HG03175 (cell line): ENCODE data around the gene SIN3B.

ENCODE experiments used
- ATAC-seq: cut with Tn5 transposase; IDR thresholded peaks from one replicate; pipeline ENCODE4 v1.9.1; 2021; ENCODE audit warnings: mild to moderate bottlenecking, moderate library complexity; ENCODE audit not compliant: unreplicated experiment

Gene SIN3B

GRCh38 chr19:16901491-16902175 is 72.4 kb downstream of the SIN3B start:
- ATAC-seq: no peak

- no peak for ATAC-seq
Measured at GRCh38 chr19:16902545-16902944, 73.3 kb downstream of the SIN3B start.

- ATAC-seq: no peak
Measured at GRCh38 chr19:16903347-16903746, 74.1 kb downstream of the SIN3B start.

DNA sequence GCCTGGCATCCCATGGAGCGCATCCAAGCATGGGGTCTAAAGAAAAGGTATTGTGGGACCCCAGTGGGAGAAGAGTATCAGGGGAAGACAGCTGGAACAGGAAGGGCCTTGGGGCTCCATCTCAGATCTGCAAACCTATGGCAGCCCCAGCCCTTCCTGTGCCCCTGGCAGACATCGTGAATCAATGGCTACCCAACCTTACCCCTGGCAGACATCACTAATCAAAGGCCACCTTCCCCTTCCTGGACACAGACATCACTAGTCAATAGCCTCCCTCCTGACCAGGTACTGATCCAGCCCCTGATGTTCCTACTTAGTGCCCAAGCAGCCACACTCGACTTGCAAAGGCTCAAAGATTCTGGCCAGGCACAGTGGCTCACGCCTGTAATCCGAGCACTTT is 75.4 kb downstream of the SIN3B start:
- ATAC-seq: no peak

GRCh38 chr19:16908759-16909158 is 79.6 kb downstream of the SIN3B start:
- ATAC-seq: no peak

GRCh38 chr19:16911046-16911445 is 81.8 kb downstream of the SIN3B start:
- no peak for ATAC-seq

DNA sequence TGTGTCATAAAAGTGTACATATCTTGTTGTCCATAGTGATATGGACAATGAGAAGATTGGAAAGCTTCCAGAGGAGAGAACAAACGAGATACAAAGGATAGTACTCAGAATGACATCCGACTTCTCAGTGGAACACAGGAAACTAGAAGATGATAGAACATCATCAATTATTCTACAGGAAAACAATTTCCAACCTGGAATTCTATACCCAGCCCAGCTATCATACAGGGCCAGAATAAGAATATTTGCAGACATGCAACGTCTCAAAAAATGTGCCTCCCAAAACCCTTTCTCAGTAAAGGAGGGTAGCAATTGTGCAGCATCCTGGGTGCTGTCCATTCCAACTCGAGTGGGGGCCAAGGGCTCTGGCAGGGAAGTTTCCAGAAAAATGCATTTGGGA is 83.6 kb downstream of the SIN3B start:
- no peak for ATAC-seq

- ATAC-seq: no peak
Measured at GRCh38 chr19:16914421-16914820, 85.2 kb downstream of the SIN3B start.

DNA sequence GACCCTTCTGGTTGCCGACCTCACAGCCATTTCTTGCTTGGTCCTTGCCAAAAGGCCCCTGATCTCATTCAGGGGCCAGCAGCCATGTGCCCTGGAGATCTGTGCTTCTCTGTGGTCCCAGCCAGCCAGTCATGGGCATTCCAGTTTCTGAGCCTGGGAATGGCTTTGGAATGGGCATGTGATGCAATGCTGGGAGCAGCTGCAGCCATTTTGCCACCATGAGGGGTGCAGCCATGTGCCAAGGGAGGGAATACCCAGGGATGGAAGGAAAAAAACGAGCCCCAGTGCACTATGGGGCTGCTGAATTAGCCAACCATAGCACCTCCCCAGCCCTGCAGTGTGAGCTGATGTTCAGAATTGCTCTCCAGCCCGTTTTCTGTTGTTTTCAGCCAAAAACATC is 85.9 kb downstream of the SIN3B start:
- no peak for ATAC-seq

GRCh38 chr19:16915734-16916133 is 86.5 kb downstream of the SIN3B start:
- ATAC-seq: no peak

DNA sequence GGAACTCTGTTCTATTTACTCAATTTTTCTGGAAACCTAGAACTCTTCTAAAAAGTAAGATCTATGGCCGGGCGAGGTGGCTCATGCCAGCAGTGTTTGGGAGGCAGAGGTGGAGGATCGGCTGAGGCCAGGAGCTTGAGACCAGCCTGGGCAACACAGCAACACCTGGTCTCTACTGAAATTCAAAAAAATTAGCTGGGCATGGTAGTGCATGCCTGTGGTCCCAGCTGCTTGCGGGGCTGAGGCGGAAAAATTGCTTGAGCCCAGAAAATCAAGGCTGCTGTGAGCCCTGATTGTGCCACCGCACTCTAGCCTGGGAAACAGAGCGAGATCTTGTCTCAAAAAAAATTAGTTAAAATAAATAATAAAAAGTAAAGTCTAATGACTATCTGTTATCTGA is 88.2 kb downstream of the SIN3B start:
- ATAC-seq: no peak

GRCh38 chr19:16919496-16919895 is 90.3 kb downstream of the SIN3B start:
- no peak for ATAC-seq

DNA sequence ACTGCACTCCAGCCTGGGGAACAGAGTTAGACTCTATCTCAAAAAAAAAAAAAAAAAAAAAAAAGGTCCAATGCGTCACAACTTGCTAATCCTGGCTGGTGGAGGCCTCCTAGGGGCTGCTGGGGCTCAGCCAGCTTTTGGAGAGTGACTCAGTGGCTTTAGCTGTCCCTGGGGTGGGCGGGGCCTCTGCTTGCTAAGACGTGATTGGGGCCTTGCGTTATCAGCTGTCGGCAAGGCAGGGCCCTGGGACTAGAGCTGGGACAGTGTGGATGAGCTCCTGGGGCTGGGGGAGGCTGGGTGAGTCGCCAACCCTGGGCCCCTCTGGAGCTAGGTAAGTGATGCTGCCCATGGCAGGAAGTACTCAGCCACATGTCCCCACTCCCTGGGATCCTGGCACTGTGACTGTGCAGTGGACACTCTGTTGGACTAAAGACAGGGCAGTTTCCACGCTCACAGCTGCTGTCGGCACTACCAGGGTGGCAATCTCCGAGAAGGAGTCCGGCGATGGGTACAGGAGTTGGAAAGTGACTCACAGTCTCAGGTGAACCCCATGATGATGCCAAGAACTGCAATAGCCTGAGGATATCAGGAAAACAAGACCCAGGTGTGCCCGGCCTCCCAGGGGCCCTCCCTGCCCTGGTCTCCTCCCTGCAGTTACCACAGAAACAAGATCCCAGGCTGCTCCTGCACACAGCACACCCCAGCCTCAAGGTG is 91.8 kb downstream of the SIN3B start:
- ATAC-seq: no peak

DNA sequence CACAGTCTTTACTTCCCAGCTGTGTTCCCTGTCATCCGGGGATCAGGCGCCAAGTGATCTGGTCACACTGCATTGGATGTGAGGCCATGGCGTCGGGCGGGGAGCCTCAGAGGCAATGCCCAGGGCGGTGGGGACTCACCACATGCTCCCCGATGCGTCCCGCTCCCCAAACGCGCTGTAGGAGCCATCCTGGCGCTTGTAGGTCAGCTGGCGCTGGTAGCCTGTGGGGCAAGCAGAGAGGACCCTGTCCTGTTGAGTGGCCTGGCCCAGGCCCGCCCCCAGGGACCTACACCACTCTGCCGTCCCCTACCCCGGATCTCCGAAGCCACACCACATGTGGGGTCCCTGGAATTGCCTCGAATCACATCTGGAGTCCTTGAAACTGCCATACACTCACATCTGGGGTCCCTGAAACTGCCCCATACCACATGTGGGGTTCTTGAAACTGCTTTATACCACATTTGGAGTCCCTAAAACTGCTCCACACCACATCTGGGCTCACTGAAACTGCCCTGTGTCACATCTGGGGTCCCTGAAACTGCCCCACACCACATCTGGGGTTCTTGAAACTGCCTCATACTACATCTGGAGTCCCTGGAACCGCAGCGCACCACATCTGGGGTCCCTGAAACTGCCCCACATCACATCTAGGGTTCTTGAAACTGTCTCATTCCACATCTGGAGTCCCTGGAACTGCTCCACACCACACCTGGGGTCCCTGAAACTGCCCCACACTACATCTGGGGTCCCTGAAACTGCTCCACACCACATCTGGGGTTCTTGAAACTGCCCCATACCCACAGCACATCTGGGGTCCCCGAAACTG is 92.8 kb downstream of the SIN3B start:
- ATAC-seq: no peak

DNA sequence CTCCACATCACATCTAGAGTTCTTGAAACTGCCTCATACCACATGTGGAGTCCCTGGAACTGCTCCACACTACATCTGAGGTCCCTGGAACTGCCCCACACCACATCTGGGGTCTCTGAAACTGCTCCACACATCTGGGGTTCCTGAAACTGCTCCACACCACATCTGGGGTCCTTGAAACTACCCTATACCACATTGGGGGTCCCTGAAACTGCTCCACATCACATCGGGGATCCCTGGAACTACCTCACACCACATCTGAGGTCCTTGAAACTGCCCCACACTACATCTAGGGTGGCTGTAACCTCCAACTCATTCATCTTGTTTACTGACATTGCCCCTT is 93.4 kb downstream of the SIN3B start:
- ATAC-seq: no peak

DNA sequence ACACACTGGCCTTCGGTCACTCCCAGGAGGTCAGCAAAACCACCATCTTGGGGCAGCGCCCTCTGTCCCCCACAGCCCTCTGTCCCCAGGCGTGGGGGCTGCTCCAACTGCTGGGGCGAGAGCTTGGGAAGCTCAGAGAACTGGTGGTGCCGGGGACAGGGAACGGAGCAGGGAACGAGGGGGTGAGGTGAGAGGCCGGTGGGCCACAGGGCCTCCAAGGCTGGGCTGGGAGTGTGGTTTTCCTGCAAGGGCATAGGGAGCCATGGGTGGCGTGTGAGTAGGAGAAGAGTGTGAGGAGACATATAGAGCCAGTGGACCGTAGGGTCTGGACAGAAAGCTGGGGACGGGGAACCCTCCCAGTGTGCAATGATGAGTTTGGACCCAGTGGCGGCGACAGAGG is 93.8 kb downstream of the SIN3B start:
- no peak for ATAC-seq

- no peak for ATAC-seq
Measured at GRCh38 chr19:16927883-16928282, 98.7 kb downstream of the SIN3B start.

DNA sequence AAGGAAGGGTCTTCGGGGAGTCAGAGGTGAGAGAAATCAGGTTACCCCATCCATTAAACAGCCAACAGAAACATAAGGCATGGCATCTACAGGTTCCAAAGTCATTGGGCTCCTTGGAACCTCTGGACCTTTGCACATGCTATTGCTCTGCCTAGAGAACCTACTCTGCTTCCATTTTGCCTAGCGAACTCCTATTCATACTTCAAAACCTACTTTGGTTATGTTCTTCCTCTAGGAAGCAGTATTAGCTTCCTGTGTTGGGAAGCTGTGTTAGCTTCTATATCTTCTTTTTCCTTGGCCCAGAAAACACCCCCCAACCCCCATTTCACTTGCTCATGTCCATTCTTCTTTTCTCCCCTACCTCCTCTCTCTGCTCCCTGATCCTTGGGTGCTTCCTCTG is 99.2 kb downstream of the SIN3B start:
- ATAC-seq: no peak

GRCh38 chr19:16928916-16929315 is 99.7 kb downstream of the SIN3B start:
- no peak for ATAC-seq
